ENCODE data around the gene OR10G3.

OR10G3 gene

DNA sequence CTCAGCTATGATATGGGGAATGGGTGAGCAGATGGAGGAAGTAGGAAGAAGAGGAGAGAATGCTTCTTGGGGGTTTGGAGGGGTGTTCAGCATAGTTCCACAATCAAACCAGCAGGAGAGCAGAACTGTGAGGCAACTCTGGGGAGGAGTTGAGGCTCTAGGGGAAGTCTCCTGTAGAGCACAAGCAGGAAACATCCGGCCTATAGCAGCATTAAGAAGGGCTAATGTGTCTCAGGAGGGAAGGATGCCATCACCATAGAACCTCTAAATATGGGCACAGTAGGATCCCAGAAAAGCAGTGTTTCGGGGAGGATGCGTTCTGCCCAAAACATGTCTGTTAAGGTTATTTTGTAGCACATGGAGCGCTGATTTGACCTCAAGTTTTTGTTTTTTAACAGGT is 45.3 kb downstream of the OR10G3 start:
- H3K27ac ChIP-seq, result no peak overlapping the region
- TF ChIP-seq, protein P1, sequence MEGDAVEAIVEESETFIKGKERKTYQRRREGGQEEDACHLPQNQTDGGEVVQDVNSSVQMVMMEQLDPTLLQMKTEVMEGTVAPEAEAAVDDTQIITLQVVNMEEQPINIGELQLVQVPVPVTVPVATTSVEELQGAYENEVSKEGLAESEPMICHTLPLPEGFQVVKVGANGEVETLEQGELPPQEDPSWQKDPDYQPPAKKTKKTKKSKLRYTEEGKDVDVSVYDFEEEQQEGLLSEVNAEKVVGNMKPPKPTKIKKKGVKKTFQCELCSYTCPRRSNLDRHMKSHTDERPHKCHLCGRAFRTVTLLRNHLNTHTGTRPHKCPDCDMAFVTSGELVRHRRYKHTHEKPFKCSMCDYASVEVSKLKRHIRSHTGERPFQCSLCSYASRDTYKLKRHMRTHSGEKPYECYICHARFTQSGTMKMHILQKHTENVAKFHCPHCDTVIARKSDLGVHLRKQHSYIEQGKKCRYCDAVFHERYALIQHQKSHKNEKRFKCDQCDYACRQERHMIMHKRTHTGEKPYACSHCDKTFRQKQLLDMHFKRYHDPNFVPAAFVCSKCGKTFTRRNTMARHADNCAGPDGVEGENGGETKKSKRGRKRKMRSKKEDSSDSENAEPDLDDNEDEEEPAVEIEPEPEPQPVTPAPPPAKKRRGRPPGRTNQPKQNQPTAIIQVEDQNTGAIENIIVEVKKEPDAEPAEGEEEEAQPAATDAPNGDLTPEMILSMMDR (IDR thresholded peaks at IDR 0.05), result no peak
- TF ChIP-seq ZFX (IDR thresholded peaks at IDR 0.05; ENCODE audit: borderline replicate concordance), result no peak

DNA sequence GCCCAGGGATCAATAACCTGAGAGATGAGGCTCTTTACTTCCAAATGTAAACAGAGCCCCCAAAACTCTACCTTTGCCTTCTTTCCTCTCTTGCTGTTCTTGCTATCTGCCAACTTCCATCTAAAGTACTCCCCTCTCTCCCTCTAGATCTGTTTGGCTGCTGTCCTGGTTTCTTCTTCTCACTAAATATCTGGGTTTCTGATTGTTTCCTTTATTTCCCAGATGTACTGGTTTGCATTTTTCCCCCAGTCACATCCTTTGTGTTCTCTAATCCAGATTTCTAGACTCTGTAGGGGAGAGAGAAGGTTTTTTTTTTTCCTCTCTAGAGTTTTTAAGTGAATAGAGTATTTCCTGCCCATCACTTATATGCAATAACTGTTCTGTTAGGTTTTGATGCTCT is 46.6 kb downstream of the OR10G3 start:
- TF ChIP-seq, protein P1 (IDR thresholded peaks at IDR 0.05), result no peak
- no peak for TF ChIP-seq ZFX (IDR thresholded peaks at IDR 0.05; ENCODE audit: borderline replicate concordance)
- no peak overlapping the region for H3K27ac ChIP-seq

DNA sequence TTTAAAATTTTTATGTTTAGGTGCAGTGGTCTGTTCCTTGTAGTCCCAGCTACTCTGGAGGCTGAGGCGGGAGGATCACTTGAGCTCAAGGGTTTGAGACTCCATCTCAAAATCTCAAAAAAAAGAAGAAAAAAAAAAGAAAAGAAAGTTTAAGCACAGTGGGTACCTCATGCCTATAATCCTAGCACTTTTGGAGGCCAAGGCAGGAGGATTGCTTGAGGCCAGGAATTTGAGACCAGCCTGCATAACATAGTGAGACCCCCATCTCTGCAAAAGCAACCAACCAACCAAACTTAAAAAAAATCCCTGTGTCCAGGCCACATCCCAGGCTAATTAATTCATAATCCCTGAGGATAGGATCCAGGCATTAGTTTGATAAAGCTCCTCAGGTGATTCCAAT is 50.4 kb downstream of the OR10G3 start:
- TF ChIP-seq ZFX (IDR thresholded peaks at IDR 0.05; ENCODE audit: borderline replicate concordance), result no peak
- TF ChIP-seq, protein P1 (IDR thresholded peaks at IDR 0.05), result no peak
- H3K27ac ChIP-seq, result no peak overlapping the region

DNA sequence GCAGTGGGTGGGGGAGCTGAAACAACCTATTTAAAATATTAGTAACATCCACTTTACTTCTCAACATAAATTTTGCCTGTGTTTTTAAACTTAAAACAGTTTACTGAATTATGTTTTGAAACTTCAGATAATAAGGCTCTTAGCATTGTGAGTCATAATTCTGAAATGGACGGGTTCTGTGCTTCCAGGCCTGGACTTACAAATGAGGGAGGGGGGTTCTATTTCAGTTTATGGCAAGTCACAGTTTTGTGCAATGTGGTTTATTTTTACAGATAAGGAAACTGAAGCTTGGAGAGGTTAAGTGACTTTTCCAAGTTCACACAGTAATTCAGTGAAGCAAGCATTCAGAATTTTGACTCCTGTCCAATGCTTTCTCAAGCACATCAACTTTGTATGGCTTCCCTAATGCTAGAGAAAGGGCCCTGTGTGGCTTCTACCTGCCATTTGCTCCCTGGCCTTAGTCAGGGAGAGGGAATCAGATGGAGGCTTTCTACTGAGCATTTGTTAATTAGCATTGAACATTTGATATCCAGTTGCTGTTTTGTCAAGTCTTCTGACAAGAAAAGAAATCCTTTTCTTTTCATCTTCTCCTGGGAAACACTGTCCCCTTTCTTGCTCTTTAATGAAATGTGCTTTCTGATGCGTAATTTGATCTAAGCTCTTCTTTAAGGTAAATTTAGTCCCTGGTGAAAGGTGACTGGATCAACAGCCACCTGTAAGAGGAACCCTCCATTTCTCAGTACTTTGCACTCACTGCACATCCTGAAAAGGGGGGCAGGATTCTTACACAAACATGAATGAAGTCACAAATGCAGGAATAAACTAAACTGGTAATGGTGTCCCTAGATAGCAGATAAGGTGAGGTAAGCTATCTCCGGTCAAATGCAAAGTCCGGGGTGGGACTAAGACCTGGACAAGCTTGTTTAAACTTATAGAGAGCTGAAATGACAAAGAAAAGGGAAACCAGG is 51.2 kb downstream of the OR10G3 start:
- TF ChIP-seq, protein P1 (IDR thresholded peaks at IDR 0.05), result no peak
- no peak for TF ChIP-seq ZFX (IDR thresholded peaks at IDR 0.05; ENCODE audit: borderline replicate concordance)
- H3K27ac ChIP-seq, result no peak overlapping the region

DNA sequence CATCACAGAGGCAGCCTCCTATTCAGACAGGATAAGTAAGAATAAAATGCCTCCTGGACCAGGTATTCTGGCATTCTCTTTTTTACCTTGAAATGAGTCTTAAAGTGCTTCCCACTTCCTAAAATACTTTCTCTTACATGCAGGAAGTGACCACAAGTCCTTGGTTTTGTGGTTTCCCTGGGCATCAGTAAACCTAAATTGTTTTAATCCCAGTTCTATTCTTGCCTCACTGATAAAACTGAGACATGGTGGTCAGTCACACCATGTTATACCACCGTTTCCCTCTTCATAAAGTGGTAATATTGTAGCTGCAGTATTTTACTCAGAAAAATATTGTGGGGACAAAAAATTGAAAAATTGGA is 52.6 kb downstream of the OR10G3 start:
- H3K27ac ChIP-seq, result no peak overlapping the region
- TF ChIP-seq, protein P1 (IDR thresholded peaks at IDR 0.05), result no peak
- no peak for TF ChIP-seq ZFX (IDR thresholded peaks at IDR 0.05; ENCODE audit: borderline replicate concordance)

DNA sequence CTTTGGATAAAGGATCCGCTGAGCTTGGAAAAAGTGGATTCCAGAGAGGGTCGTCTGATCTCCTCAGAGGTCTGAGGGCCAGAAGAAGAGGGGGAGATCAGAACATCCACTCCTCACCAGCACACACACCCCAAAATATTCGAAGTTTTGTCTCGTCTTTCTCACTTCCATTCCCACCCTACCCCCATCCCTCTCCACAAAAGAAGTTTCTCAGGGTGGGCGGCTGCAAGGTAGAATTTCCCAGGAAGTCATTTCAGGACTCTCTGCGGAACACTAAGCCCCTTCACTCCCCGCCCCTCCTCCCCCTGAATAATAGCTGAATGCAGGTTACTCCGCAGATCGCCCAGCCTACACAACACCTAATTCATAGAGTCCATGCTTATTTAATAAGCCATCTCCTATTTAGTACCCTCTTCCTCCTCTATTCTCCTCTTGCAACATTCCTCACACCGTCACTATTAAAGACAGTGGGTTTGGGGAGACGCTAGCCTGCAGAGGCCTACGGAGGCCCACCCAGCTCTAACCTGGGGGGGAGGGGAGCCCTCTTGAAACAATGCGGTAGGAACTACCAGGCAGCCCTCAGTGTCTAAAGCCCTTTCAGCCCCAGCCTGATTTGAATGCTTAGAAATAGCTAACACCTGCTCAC is 53.1 kb downstream of the OR10G3 start:
- TF ChIP-seq ZFX (IDR thresholded peaks at IDR 0.05; ENCODE audit: borderline replicate concordance), result no peak
- TF ChIP-seq, protein P1 (IDR thresholded peaks at IDR 0.05), result no peak
- no peak overlapping the region for H3K27ac ChIP-seq

Measured in 22Rv1 (cell line).